Ovary (tissue), 9 donors: Measurements from ENCODE around the gene PDX1. TPM values are rescaled to one million over a fixed set of nuclear protein-coding genes. Genes with fewer than 3 reads are reported as not detected.

Experiments
- DNase-seq, 5 donors: peaks; one replicate each; pipeline ENCODE4 v3.0.0-alpha.2; 2019 to 2020
- H3K27ac ChIP-seq, 2 donors: fragments of 200-600 bp; one replicate each; pipeline versions ENCODE4 v1.5.1 to v1.8.0; 2019 to 2022
- H3K27me3 ChIP-seq: fragments of 200-600 bp; one replicate; pipeline ENCODE4 v1.8.0; 2022
- H3K36me3 ChIP-seq: fragments of 200-600 bp; sonication (generic); one replicate; pipeline ENCODE4 v1.5.1; 2019
- H3K4me1 ChIP-seq: one replicate; pipeline ENCODE4 v1.8.1; 2013; ENCODE audit warnings: mild to moderate bottlenecking, moderate library complexity; ENCODE audit not compliant: insufficient read depth
- H3K4me3 ChIP-seq: fragments of 200-600 bp; sonication (generic); one replicate; pipeline ENCODE4 v1.5.1; 2017
- H3K9me3 ChIP-seq, 2 donors: fragments of 200-600 bp in 1 of 2; sonication (generic) in 1 of 2; one replicate each; pipeline versions ENCODE4 v1.5.1 to v1.8.1; 2013 to 2019; ENCODE audit warnings: mild to moderate bottlenecking in 1 of 2, moderate library complexity in 1 of 2
- EP300 ChIP-seq: sonication (generic); formaldehyde crosslinking; IDR thresholded peaks from one replicate; pipeline ENCODE4 v1.6.1; 2017; ENCODE audit warnings: antibody characterized with exemption
- POLR2A ChIP-seq: fragments of 450-650 bp; IDR thresholded peaks from one replicate; pipeline ENCODE4 v1.6.1; 2017; ENCODE audit warnings: antibody characterized with exemption, mild to moderate bottlenecking, moderate library complexity
- WGBS, 3 donors: extraction: QIAGEN DNeasy Blood & Tissue Kit in 1 of 3; methylation state at CpG; one replicate each; pipeline versions ENCODE4 v1.1.5 to v1.1.7; 2013 to 2017; 5-methylcytosine and 5-hydroxymethylcytosine counted together
- intact Hi-C, 4 donors: fragments of 100-400 bp; cut with DNase I; formaldehyde crosslinking; loops; one replicate each; pipeline versions ENCODE4 v1.11.0 to v1.15.1; 2022 to 2023
- polyA plus RNA-seq, 2 donors: library from polyadenylated mRNA; stranded (reverse); fragments of 200-250 nt in 1 of 2; fragments of 350-450 nt in 1 of 2; fragmentation: Illumina TruSeq in 1 of 2; extraction: RNeasy Lipid Tissue Mini Kit (QIAGEN cat#74804) in 1 of 2; gene quantifications; one replicate each; pipeline ENCODE4 v1.2.3, GENCODE V29; 2013 to 2014
- total RNA-seq, 7 donors: library from RNA; depleted of rRNA in 2 of 7; stranded (reverse); fragments of >200 nt in 2 of 7; fragmentation: NEBNext Ultra II Directional in 3 of 7; extraction: Animal tissue kit (Norgen Biotek cat#: 25700) in 3 of 7; gene quantifications; one replicate each; pipeline versions ENCODE4 v1.1.0 to v1.2.4, GENCODE V29; 2016 to 2023
- TF ChIP-seq, protein P1 (sequence below), 3 donors: fragments of 450-650 bp in 2 of 3; fragments of 200-600 bp in 1 of 3; IDR thresholded peaks; one replicate each; pipeline versions ENCODE4 v1.5.1 to v1.8.0; 2016 to 2022; ENCODE audit warnings: antibody characterized with exemption in 3 of 3, mild to moderate bottlenecking in 1 of 3
- donor health status: DM: no; HTN: no; CAD: no; lungs with moderate emphysema.
- donor health status: DM: no; HTN: no; CAD: no.
- donor health status: Bipolar disorder and iron deficiency.
- donor health status: DM: yes; HTN: yes; CAD: no.
- donor health status: DM: no; HTN: no; CAD: no.
- donor health status: DM: yes; HTN: yes; CAD: no.

The PDX1 gene
- total and polyA plus RNA-seq, 9 donors, result not detected

DNA sequence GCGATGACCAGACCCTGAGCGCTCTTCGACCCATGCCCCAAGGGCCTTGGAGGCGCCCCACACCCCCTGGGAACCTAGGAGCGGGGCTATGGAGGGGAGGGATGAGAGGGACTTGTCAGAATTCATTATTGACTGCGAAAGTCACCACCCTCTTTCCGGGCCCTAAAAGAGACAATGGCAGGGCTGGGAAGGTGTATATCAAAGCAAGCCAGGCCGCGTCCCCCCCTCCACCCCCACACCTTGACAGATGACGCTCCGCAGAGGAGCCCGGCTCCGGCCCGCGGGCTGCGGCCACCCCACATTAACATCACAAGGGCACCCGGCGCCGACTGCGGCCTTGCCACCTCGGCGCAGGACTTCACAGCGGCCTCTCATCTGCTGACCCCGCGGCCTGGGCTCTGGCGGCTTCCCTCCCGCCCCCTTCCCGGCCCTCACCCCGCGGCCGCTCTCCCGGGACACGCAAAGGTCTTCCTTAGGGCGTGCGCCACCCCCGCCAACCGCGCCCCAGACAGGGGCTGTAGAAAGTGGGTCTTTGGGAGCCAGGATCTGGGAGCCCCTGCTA lies 46.9 kb downstream of the PDX1 start:
- no peaks in the 10 kb centered on the region for H3K9me3 ChIP-seq
- TF ChIP-seq POLR2A (no peak), EP300 (no peak)
- TF ChIP-seq, protein P1, sequence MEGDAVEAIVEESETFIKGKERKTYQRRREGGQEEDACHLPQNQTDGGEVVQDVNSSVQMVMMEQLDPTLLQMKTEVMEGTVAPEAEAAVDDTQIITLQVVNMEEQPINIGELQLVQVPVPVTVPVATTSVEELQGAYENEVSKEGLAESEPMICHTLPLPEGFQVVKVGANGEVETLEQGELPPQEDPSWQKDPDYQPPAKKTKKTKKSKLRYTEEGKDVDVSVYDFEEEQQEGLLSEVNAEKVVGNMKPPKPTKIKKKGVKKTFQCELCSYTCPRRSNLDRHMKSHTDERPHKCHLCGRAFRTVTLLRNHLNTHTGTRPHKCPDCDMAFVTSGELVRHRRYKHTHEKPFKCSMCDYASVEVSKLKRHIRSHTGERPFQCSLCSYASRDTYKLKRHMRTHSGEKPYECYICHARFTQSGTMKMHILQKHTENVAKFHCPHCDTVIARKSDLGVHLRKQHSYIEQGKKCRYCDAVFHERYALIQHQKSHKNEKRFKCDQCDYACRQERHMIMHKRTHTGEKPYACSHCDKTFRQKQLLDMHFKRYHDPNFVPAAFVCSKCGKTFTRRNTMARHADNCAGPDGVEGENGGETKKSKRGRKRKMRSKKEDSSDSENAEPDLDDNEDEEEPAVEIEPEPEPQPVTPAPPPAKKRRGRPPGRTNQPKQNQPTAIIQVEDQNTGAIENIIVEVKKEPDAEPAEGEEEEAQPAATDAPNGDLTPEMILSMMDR (IDR thresholded peaks at IDR 0.05), result no peak
- H3K27me3 ChIP-seq, result no peaks in the 10 kb centered on the region
- peak overlapping the region; percentile 16 for H3K4me3 ChIP-seq
- H3K4me1 ChIP-seq, result no peaks in the 10 kb centered on the region
- H3K27ac ChIP-seq, result no peak overlapping the region
- DNase-seq, result no peak
- intact Hi-C loops, result no loop called here
- WGBS, 3 donors, result 2% methylated on average over 32 to 38 of the region's 38 CpGs
- no peaks in the 10 kb centered on the region for H3K36me3 ChIP-seq

DNA sequence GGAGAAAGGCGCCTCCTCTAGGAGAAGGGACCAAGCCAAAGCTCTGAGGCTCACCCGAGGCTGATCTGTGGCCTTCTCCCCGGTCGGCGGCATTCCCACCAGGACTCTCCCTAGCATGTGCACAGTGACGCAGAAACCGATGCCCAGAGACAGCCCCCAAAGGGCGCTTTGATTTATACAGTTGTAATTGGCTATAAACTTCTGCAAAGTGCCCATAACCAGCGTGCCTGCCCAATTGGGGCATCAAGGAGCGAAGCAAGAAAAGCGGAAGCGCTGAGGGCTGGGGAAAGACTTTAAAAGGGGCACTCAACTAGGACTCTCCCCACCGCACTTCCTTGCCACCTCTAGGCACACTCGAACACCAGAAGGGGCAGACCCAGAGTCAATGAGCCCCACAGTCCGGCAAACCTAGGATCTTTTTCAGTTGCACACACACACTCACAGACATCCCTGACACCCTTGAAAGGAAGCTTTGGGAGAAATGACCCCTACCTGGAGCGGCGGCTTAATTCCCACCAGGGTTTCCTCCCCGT lies 47.5 kb downstream of the PDX1 start:
- intact Hi-C loops, result no loop called here
- no peaks in the 10 kb centered on the region for H3K9me3 ChIP-seq
- H3K4me3 ChIP-seq, result peak overlapping the region; percentile 34
- H3K27me3 ChIP-seq, result no peaks in the 10 kb centered on the region
- WGBS, 3 donors, result 3 to 4% (median 3%) methylated on average over 18 of the region's 18 CpGs
- H3K27ac ChIP-seq, result no peak overlapping the region
- no peak for DNase-seq
- no peaks in the 10 kb centered on the region for H3K4me1 ChIP-seq
- no peaks in the 10 kb centered on the region for H3K36me3 ChIP-seq
- no peak for TF ChIP-seq POLR2A
- TF ChIP-seq, protein P1 (IDR thresholded peaks at IDR 0.05), result no peak
- no peak for TF ChIP-seq EP300

DNA sequence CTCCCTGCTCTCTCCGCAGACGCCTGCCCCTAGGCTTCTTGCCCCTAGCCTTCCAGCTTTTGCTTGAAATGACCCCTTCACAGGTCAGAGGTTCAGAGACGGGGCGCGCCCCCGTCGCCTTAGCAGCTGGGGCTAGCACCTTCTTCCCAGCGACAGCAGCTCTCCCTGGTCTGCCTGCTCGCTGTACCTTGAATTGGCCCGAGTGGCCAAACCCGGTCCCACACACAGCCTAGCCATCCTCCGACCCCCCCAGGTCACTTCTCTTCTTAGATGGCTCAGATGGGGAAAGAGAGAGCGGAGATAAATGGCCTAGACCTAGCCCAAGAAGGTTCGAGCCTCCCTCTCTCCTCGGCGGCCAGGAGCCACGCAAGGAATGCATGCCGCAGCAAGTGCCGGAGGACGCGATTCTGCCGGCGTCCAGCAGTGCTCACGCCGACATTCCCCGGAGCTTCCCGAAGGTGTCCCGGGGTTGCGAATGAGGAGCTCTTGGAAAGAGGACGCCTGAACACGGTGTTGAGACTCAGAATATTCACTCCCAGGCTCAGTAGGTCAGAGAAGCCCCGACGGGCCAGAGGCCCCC lies 48.0 kb downstream of the PDX1 start:
- Histone ChIP-seq H3K36me3 (no peaks in the 10 kb centered on the region), H3K4me3 (peak overlapping the region; percentile 34), H3K4me1 (no peaks in the 10 kb centered on the region), H3K27me3 (no peaks in the 10 kb centered on the region), H3K9me3 (no peaks in the 10 kb centered on the region), H3K27ac (no peak overlapping the region)
- WGBS, 3 donors, result 1 to 2% (median 1%) methylated on average over 29 to 33 of the region's 33 CpGs
- no peak for DNase-seq
- intact Hi-C loops, result no loop called here
- TF ChIP-seq POLR2A, result no peak
- TF ChIP-seq, protein P1 (IDR thresholded peaks at IDR 0.05), result no peak
- no peak for TF ChIP-seq EP300

- H3K36me3 ChIP-seq, result no peaks in the 10 kb centered on the region
- TF ChIP-seq POLR2A (no peak), EP300 (no peak)
- TF ChIP-seq, protein P1 (IDR thresholded peaks at IDR 0.05), result no peak
- 0 to 1% (median 1%) methylated on average over 42 to 86 of the region's 86 CpGs for WGBS, 3 donors
- H3K27ac ChIP-seq, result no peak overlapping the region
- no peak for DNase-seq
- H3K4me1 ChIP-seq, result no peaks in the 10 kb centered on the region
- intact Hi-C loops, result no loop called here
- H3K4me3 ChIP-seq, result peak overlapping the region; percentile 34
- no peaks in the 10 kb centered on the region for H3K27me3 ChIP-seq
- H3K9me3 ChIP-seq, result no peaks in the 10 kb centered on the region
These were observed 48.7 kb downstream of the PDX1 start for GRCh38 chr13:27968316-27969081.
